GM21526 (cell line): Measurements from ENCODE around the gene SKI.

Experiments used
- ATAC-seq: cut with Tn5 transposase; IDR thresholded peaks from one replicate; pipeline ENCODE4 v1.9.1; 2021; ENCODE audit warnings: moderate library complexity; ENCODE audit not compliant: unreplicated experiment, low FRiP score

Gene SKI

DNA sequence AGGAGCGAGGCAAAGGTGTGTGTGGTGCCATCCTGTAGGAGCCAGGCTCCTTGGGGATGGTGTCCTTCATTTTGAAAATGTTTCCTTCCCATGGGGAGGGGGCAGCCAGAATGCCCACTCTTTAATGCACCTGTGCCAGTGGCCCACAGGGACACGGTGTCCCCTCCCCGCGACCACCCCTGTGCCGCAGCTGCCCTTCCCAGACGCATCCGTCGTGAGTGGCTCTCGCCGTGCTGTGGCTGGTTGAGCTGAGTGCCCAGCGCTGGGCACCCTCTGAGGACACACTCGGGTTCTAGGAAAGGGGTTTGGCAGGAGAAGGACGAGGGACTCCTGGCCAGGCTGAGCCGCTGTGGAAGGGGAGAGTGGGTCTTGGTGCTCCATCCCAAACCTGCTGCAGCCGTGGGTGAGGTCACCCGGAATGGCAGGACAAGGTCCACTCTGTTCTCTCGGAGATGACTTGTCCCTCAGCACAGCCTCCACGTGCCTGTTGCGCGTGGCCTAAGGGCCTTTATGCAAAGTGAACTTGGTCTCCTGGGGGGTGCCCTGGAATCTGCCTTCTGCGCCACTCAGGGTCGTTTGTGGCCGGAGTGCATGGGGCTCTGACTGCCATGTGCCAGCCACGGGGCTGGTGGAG, 74.3 kb downstream of the SKI start:
- ATAC-seq = no peak

DNA sequence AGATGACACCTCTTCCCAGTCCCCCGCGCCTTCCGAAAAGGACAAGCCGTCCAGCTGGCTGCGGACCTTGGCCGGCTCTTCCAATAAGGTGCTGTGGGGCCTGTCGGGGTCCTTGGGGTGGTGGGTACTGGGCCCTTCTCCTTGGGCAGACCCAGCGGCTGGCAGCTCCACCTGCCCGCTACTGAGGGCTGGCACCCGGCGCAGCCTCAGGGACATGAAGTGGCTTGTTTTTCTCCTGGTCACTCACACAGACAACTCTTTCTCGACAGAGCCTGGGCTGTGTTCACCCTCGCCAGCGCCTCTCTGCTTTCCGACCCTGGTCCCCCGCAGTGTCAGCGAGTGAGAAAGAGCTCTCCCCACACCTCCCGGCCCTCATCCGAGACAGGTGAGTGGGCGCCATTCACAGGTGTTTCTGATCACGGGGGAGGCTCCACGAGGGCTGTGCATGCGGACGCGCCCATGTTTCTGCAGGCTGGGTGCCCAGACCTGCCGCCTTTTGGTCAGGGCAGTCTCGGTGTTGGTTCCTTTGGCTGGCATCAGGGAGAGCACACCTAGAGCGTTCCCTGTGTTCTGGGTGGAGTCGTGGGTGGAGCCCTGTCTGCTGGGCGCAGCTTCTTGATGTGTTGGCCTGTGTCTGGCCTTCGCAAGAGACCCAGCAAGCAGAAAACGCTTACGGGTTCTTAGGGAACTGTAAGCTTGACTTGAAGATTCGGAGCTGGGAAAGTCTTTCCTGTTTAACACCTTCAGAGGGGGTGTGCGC, 75.1 kb downstream of the SKI start:
- no peak for ATAC-seq

DNA sequence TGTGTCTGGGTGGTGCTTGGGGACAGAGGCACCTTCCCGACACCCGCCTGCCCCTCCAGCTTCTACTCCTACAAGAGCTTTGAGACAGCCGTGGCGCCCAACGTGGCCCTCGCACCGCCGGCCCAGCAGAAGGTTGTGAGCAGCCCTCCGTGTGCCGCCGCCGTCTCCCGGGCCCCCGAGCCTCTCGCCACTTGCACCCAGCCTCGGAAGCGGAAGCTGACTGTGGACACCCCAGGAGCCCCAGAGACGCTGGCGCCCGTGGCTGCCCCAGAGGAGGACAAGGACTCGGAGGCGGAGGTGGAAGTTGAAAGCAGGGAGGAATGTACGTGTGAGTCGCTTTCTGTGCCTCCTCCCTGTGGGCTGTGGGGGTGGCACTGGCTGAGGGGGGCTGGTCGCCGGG, 75.7 kb downstream of the SKI start:
- ATAC-seq = no peak

DNA sequence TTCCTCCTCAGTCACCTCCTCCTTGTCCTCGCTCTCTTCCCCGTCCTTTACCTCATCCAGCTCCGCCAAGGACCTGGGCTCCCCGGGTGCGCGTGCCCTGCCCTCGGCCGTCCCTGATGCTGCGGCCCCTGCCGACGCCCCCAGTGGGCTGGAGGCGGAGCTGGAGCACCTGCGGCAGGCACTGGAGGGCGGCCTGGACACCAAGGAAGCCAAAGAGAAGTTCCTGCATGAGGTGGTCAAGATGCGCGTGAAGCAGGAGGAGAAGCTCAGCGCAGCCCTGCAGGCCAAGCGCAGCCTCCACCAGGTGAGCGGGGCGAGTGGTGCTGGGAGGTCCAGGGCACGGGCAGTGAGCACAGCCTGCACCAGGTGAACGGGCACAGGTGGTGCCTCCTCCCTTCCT, 76.2 kb downstream of the SKI start:
- no peak for ATAC-seq

DNA sequence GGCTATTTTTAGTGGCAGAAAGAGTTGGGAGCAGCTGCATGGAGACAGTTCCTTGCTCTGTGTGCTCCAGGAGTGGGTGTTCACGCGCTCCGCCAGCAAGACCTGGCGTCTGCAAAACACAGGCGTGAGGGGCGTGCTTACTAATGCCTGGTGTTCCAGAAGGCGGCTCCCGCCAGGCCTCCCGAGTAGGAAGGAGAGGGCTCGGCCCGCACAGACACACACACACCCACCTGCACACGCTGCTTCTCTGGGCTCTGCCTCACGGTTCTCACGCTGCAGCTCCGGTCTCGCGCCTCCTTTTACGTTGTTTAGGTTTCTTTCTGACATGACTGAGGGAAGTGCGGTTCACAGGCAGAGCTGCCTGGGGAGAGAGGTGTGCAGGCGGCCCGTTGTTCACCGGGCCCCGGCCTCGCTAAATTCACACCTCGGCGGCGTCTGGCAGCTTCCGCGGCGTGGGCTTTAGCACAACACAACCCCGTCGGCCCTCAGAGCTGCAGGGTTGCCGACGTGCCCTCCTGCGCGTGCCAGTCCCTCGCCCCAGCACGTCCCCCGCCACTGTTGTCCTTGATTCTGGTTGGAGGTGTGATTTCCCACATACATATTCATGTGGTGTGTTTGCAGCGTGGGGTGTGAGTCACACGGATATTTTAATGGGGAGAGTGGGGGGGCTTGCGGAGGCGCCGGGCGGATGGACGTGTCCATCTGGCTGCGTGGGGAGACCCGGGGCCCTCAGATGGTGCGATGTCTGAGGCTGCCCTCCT, 77.0 kb downstream of the SKI start:
- ATAC-seq = no peak

DNA sequence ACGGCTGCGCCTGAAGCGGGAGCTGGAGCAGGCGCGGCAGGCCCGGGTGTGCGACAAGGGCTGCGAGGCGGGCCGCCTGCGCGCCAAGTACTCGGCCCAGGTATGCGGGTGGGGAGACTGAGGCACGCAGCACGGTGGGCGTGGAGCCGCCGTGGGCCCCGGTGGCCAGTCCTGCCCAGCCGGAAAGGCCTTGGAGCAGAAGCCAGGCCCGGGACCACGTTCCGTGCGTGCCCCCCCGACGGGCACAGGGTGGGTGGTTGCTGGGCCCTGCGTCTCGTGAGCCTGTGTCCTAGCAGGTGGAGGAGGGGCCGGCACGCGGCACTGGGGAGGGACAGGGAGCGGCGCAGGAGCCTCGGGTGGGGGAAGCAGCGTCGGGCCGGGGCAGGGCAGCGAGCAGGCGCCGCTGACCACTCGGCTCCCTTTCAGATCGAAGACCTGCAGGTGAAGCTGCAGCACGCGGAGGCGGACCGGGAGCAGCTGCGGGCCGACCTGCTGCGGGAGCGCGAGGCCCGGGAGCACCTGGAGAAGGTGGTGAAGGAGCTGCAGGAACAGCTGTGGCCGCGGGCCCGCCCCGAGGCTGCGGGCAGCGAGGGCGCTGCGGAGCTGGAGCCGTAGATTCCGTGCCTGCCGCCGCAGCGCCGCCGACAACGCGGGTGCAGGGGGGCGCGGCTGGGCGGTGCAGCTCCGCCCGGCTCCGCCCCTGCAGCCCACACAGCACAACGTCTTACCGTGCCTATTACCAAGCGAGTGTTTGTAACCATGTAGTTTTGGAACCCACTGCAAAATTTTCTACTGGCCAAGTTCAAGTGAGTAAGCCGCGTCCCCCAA, 78.2 kb downstream of the SKI start:
- ATAC-seq = no peak

DNA sequence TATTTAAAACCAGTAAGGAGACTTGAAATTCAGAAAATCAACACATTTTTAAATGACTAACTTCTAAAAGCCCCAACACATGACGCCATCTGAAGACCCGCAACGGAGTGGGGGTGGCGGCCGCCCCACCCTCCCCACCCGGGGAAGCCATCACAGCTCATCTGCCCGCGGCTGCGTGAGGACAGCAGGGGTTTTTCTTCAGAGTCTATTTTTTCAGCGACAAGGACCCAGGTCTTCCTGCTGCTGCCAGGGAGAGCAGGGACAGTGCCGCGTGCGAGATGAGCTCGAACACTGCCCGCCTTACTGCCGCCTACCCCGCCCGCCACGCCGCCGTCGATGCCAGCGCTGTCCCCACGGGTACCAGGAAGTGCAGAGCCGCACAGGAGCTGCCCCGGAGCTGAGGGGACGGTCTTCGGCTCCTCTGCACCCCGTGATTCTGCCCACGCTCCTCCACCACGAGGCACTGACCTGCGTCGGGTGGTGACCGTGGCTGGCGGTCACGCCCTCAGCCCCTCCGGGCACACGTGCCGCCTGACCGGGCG, 79.0 kb downstream of the SKI start:
- ATAC-seq = no peak

DNA sequence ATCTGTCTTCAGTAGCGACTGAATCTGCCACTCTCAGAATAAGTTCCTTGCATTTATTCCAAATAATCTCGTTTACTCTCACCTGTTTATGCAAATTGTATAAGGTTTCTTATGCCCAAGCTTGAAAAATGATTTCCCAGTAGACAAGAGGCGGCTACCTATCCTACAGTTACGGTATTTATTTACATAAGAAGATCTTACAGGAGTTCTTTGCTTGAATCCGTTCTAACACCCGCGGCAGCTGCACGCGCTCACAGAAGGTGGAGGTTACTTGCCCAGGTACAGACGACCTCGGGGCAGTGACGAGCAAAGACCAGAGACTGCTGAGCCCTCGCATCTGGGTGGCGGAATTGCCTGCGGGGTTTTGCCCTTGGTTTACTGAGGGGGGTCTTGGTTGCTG, 79.9 kb downstream of the SKI start:
- no peak for ATAC-seq

DNA sequence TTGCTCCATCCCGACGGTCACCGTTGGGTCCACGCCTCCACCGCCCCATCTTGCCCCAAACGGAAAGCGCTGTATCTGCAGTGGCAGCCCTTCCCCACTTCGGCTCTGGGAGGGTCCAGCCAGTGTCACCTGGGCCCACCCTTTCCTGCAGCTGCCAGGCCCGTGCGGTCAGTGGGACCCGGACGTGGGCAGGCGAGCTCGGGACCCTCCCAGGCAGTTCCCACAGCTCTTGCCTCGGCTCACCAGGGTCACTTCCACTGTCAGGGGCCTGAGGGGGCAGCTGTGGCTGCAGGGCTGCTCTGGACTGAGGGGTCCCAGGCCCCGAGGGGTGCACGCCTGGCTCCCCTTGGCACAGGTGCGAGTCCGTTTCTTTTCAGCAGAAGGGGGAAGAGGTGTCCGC, 80.7 kb downstream of the SKI start:
- ATAC-seq = no peak

DNA sequence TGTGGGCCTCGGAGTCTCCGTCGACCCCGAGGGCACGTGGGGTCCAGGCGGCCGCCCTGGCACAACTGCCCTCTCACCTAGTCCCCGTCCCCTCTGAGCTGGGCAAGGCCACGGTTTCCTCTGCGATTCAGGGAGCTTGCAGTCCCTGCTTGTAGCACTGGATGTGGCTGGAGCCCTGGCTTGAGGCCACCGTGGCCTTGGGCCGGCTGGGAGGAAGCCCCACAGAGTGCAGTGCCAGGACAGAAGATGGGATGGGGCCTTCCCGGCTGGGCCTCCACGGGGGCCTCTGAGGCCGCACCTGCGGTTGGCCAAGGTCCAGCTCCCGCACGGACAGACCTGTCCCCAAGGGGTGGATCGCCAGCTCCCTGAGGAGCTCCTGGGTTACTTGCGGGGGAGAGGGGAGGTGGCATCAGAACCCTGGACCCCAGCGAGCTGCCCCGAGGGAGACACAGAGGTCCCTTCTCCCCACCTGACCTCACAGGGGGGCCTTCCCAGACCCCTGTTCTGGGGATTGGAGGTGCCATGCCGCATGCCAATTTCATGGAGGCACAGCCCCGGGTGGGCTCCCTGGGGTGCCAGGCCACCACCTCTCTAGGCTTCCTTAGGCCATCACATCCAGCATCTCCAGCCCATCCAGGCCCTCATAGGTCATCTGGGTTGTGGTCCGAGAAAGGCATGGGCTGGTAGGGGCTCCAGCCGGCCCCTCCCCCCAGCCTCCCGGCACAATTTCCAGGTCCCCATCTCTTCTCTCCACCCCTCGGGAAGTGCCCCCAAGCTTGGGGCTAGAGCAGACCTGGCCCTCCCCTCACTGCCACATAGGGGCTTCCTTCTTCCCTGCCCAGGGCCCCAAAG, 82.4 kb downstream of the SKI start:
- ATAC-seq = no peak

DNA sequence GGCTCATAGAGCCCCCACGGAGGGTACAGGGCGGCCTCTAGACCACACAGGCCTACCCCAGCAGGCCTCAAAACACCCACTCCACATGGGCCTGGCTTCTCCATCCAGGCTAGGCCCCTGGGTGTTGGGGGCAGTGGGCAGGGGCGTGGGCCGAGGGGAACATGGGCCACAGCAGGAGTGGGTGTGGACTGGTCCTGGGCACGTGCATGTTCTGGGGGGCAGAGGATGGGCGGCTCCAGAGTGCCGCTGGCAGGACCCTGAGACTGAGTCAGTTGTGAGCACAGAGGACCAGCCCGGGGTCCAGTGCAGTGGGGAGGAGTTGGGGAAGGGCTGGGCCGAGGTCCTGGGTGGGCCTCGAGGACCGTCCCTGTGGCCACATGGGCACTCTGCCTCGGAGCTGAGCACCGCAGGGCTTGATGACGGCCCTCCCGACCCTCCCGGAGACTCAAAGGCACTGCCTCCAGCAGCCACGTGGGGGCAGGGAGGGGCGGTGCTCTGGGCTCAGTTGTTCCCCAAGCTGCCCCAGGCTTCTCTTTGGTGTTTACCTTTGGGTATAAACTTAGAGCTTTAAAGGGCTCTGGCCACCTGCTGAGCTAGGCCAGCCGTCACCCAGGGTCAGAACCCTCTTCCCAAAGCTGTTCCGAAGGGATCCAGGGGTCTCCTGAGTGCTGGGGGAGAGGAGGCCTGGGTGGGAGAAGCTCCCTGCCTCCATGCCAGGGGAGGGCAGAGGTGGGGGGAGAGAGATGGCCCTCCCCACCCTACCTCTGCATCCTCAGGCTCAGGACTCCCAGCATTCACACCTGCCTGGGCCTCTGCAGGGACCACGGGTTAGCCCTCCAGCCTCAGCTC, 83.3 kb downstream of the SKI start:
- no peak for ATAC-seq

DNA sequence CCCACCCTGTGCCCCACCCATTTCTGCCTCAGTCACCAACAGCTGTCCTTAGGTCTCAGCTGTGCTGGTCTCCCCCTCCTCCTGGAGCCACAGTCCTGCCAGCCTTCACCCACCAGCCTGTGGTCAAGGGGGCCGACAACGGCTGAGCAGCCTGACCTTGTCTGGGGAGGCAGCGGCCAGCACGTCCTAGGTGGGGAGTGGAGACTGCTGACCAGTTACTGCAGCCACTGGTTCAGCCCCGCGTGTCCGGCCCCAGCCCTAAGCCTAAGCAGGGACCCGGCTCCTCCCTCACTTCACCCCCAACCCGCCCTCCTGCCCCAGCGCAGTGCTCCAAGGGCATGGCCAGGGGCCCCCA, 84.0 kb downstream of the SKI start:
- ATAC-seq = no peak

DNA sequence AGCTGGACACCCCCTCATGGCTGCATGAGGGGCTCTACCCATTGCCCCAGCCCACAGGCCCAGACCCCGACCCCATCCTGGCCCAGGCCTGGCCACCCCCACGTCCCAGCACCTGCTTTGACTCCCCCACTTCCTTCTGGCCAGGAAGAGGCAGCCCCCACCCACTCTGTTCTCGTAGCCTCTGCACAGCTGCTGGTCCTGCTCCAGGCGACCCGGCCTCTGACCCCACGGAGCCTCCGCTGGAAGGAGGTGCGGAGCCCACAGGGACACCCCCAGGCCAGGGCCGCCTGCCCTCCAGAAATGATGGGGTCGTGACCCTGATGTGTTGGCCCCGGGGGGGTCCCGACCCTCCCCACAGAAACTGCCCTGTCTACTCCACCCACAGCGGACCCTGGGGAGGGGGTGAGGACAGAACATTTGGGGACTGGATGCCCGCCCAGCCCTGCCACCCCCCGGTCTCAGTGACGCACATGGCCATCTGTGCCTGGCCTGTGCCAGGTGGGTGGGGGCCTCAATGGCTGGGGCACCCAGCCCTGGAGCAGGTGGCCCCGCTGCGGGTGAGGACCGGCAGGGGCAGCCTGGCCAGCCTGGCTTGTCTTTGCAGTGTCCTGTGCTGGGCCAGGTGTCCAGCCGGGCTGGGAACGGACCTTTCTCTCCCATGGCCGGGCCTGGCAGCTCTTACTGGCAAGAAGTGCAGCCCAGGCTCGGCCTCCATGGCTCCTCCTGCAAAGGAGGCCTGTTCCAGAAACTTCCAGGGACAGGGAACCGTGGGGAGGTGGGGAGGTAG, 84.6 kb downstream of the SKI start:
- ATAC-seq = no peak

DNA sequence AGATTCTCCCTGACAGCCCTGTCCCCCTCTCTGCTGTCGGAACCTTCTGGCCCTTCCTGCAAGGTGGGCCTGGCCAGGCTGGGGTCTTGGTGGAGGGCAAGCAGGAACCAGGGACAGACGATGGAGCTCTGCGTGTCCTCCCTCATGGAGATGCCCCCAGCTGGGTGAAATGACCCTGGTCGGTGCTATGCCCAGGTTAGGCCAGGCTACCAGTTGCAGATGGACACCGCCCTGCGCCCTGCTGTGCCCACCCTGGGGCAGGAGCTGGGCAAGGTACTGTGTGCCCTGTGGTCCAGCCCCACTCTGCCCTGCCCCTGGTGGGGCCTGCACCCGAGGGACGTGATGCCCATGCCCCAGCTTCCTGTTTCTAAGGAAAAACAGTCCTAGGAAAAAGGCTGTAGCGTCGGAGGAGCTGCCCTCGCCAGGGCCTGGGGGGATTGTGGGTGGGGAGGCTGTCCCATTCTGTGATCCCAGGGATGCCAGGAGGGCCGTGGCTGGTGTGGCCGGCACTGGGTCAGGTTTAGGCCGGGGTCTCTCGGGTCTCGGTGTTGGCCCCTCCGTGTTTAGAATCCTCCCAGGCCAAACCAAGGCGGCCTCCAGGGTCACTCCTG, 85.6 kb downstream of the SKI start:
- no peak for ATAC-seq

DNA sequence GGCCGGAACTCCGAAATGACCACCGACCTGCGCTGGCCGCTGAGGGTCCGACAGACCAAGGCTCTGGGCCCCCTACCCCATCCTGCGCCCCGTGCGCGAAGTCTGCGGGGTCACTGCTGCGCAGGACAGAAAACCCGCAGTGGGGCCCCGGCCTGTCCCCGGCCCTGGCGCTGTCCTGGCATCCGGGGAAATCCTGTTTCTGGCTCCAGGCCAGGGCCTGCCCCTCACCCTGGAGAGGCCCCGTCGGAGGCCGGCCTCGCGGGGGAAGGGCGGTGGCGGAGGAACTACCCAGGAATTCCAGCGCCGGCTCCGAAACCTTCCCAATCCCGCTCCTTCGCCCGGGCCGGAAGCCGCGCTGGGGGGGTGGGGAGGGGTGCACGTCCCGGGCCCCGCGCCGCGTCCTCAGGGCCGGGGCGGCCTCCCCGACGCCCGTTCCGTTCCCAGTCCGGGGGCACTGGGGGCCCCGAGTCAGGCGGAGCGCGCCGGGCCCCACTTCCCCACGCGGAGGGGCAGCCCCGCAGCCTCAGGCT, 86.2 kb downstream of the SKI start:
- no peak for ATAC-seq

DNA sequence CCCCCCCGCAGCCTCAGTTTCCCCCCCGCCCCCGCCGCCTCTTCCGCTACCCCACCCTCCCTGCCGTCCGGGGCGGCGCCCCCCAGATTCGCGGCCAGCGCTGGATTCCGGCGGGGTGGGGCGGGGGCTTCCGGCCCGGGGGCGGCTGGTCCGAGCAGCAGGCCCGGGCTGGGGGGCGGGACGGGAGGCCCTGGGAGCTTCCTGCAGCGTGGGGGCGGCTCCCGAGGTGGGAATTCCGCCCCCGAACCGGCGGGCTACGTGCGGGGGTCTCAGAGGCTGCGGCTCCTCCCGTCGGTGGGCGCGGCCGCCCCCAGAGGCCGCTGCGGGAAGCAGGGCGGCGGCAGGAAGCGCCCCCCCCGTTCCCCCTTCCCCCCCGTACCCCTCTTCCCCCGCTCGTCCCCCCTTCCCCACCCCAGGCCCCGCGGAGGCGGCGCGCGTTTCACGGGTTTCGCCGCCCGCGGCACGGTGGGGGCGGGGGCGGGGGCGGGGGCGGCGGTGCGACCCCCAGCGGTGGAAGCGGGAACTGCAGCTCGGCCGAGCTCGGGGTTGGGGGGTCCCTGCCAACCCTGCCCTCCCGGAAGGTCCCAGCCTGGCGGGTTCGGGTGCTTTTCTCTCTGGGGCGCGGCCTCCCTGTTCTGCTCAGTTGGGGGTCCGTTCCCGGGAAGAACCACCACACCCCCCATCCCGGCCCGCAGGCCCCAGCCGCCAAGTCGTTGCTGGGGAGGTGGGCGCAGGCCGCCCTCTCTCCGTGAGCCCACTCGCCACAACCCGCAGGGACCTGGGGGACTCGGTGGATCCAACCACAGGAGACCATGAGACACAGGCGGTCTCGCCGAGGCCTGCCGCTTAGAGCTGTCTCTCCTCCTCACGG, 86.9 kb downstream of the SKI start:
- ATAC-seq = no peak
